ENCODE measurements around the gene GPR6. TPM values are rescaled to one million over a fixed set of nuclear protein-coding genes. Genes with fewer than 3 reads are reported as not detected.

Gene GPR6
- total and polyA plus RNA-seq, 2 of the 8 experiments (the other 6 are each of a cell fraction or from before 2014, with no cell fraction given): 0.18 to 0.37 TPM

GRCh38 chr6:109934293-109934692 is 43.8 kb upstream of the GPR6 start (continued):
- TF ChIP-seq GABPA (IDR thresholded peaks at IDR 0.05; ENCODE audit: borderline replicate concordance, insufficient read depth, low read length): no peak
- TF ChIP-seq JUND (IDR thresholded peaks at IDR 0.05; ENCODE audit: low read length): no peak
- TF ChIP-seq SAP30 (IDR thresholded peaks at IDR 0.05; ENCODE audit: insufficient read depth, insufficient replicate concordance, low read length): no peak
- TF ChIP-seq EGR1 (IDR thresholded peaks at IDR 0.05; ENCODE audit: borderline replicate concordance, low read depth, low read length): no peak
- no peak for TF ChIP-seq NRF1 (IDR thresholded peaks at IDR 0.05; ENCODE audit: low read depth, low read length)
- no peak for TF ChIP-seq CREB1 (IDR thresholded peaks at IDR 0.05)
- no peak for TF ChIP-seq SP2 (IDR thresholded peaks at IDR 0.05; ENCODE audit: low read length)
- no peak for TF ChIP-seq CBX5 (IDR thresholded peaks at IDR 0.05; ENCODE audit: low read depth, low read length)

Data from H1 (cell line).